ENCODE results near the gene KCNJ1. TPM values are rescaled to one million over a fixed set of nuclear protein-coding genes. Genes with fewer than 3 reads are reported as not detected.

The KCNJ1 gene
- polyA plus RNA-seq, 1 of the 3 experiments (the other 2 are of a cell fraction) = not detected

- TF ChIP-seq NRF1 (IDR thresholded peaks at IDR 0.05; ENCODE audit: low read depth, low read length) = no peak
- TF ChIP-seq JUND (IDR thresholded peaks at IDR 0.05) = no peak
- TF ChIP-seq GABPA (IDR thresholded peaks at IDR 0.05; ENCODE audit: low read depth) = no peak
- TF ChIP-seq IRF3 (IDR thresholded peaks at IDR 0.05; ENCODE audit: low read depth, low read length) = no peak
- TF ChIP-seq NFIC (IDR thresholded peaks at IDR 0.05; ENCODE audit: borderline replicate concordance) = no peak
- no peak for TF ChIP-seq MXI1 (IDR thresholded peaks at IDR 0.05; ENCODE audit: low read depth, low read length)
Measured at GRCh38 chr11:128884054-128884453, 17.0 kb upstream of the KCNJ1 start (continued).

- POLR2A ChIA-PET = no interaction called here
- H3K4me2 ChIP-seq = no peak overlapping the region
- peaks cover 6% of the 10 kb centered on the region; the same call in 1 of the 2 replicates for H3K27me3 ChIP-seq (ENCODE audit: insufficient read depth)
Measured at GRCh38 chr11:128882451-128882850, 15.4 kb upstream of the KCNJ1 start.

More at GRCh38 chr11:128882451-128882850, 15.4 kb upstream of the KCNJ1 start:
- Histone ChIP-seq H3F3A (replicated peaks; ENCODE audit: insufficient read depth) (no peaks in the 10 kb centered on the region), H3K27ac (ENCODE audit: low read depth in 2 of 2, low read length in 1 of 2) (no peak overlapping the region), H3K9me2 (no peaks in the 10 kb centered on the region), H3K4me1 (ENCODE audit: control insufficient read depth in 1 of 2, insufficient read depth in 2 of 2, low read depth in 1 of 2, low read length in 1 of 2) (no peaks in the 10 kb centered on the region; a peak in 1 of 4 replicates), H2AFZ (ENCODE audit: low read depth) (no peak overlapping the region), H3K9me3 (no peaks in the 10 kb centered on the region), H3K9ac (no peak overlapping the region), H4K20me1 (ENCODE audit: insufficient read depth) (no peaks in the 10 kb centered on the region), H3K4me3 (ENCODE audit: low read depth in 2 of 2, low read length in 1 of 2) (no peak overlapping the region), H3K36me3 (replicated peaks in 1 of 2; ENCODE audit: control insufficient read depth in 1 of 2, insufficient read depth in 2 of 2, low read length in 1 of 2) (no peaks in the 10 kb centered on the region), H3K79me2 (ENCODE audit: insufficient read depth) (no peaks in the 10 kb centered on the region)
- TF ChIP-seq NFIC (IDR thresholded peaks at IDR 0.05; ENCODE audit: borderline replicate concordance) (no peak), NRF1 (IDR thresholded peaks at IDR 0.05; ENCODE audit: low read depth, low read length) (no peak), RAD21 (IDR thresholded peaks at IDR 0.05; ENCODE audit: low read length) (no peak), SMC3 (IDR thresholded peaks at IDR 0.05; ENCODE audit: low read depth, low read length) (no peak), MAX (IDR thresholded peaks at IDR 0.05; ENCODE audit: low read depth) (no peak), POLR2AphosphoS5 (IDR thresholded peaks at IDR 0.05; ENCODE audit: low read depth, low read length) (no peak), EZH2phosphoT487 (IDR thresholded peaks at IDR 0.05; ENCODE audit: borderline replicate concordance, low read depth) (no peak), RXRA (IDR thresholded peaks at IDR 0.05; ENCODE audit: borderline replicate concordance, low read depth) (no peak), SIN3A (IDR thresholded peaks at IDR 0.05; ENCODE audit: borderline replicate concordance, low read depth, low read length) (no peak), PBX3 (IDR thresholded peaks at IDR 0.05) (no peak), GATA2 (CRISPR knock-in tag; IDR thresholded peaks at IDR 0.05) (no peak), USF1 (IDR thresholded peaks at IDR 0.05; ENCODE audit: borderline replicate concordance, low read depth) (no peak), GABPA (IDR thresholded peaks at IDR 0.05; ENCODE audit: low read depth) (no peak), USF2 (IDR thresholded peaks at IDR 0.05; ENCODE audit: borderline replicate concordance, low read depth, low read length) (no peak), TCF12 (IDR thresholded peaks at IDR 0.05) (no peak), FOSL2 (IDR thresholded peaks at IDR 0.05; ENCODE audit: borderline replicate concordance, low read depth) (no peak), CTCF (IDR thresholded peaks at IDR 0.05) (no peak), RCOR1 (IDR thresholded peaks at IDR 0.05; ENCODE audit: low read length) (no peak)
- WGBS (ENCODE audit: low lambda C conversion rate) = 43% methylated on average over 5 of the region's 5 CpGs
- DNase-seq = no peak
- CTCF ChIA-PET = interaction anchor here (0.9 to 4.9 kb wide), 3 partner anchors 74 to 725 kb away, joined by 3 to 61 read pairs (median 3); no protein-coding TSS in a partner anchor
